G401 (cell line): ENCODE measurements around the gene CDC42SE2. TPM values are rescaled to one million over a fixed set of nuclear protein-coding genes. Genes with fewer than 3 reads are reported as not detected.
A peak's percentile ranks its signal among the peaks of the same experiment; 100 is the strongest.
"Not testable (repeated sequence)": the region's sequence is repeated elsewhere in the genome, so short reads cannot be mapped to it uniquely, and the experiment has no call there.

Experiments
- DNase-seq: peaks from one replicate; pipeline ENCODE4 v3.0.0-alpha.2; 2015; ENCODE audit warnings: low spot score
- in situ Hi-C: cut with HindIII; loops from 2 replicates; pipeline ENCODE4 v1.10.0; 2016; ENCODE audit warnings: low sequenced_read_pairs, mixed read lengths
- total RNA-seq: library from RNA; depleted of rRNA; stranded (reverse); fragments of >200 nt; shearing (Covaris generic); gene quantifications from 2 replicates; pipeline ENCODE4 v1.2.3, GENCODE V29; 2014

CDC42SE2 gene
- total RNA-seq, 1 experiment from 2014 or later: 53.1 TPM

DNA sequence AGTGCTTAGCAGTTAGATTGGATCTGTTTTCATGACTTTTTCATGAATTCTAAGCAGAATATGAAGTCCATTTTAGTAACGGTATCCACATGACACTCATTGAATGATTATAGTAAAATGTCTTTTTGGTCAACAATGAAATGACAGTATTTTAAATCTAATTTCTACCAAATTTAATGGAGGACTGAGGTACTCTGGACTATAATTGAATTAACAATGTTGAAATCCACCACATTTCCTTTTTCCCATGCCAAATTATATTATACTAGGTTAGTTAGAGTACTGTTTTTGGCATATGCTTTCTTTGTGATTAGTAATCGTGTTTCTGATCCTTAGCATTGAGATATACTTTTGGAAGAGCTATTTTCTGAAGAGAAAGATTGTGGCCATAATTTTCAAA, 40.6 kb downstream of the CDC42SE2 start:
- DNase-seq: no peak
- in situ Hi-C loops: no loop called here

DNA sequence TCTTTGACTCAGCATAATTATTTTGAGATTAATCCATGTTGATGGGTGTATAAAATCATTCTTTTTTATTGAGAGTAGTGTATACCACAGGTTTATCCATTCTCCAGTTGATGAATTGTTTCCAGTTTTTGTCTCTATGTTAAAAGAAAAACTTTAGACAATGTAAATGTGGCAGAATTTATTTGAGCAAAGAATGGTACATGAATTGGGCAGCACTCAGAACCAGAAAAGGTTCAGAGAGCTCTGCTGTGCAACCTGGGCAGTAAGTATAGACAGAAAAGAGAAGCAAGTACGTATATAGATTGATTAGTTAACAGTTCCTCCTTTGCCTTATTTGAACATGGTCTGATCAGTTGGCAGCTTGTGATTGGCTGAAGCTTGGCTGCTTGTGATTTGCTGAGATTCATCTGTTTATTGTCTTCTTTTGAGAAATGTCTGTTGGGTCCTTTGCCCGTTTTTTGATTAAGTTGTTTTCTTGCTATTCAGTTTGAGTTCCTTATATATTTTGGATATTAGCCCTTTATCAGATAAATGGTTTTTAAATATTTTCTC, 41.4 kb downstream of the CDC42SE2 start:
- in situ Hi-C loops: no loop called here
- DNase-seq: no peak

DNA sequence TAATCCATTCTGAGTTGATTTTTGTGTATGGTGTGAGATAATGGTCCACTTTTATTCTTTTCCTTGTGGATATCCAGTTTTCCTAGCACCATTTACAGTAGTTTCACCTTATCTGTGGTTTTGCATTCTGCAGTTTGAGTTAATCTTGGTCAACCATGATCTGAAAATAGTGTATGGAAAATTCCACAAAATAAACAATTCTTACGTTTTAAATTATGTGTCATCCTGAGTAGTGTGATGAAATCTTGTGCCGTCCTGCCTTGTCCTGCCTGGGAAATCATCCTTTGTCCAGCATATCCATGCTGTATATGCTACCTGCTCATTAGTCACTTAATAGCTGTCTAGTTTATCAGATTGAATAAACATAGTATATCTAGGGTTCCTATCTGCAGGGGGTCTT, 42.1 kb downstream of the CDC42SE2 start:
- no peak for DNase-seq
- in situ Hi-C loops: no loop called here

DNA sequence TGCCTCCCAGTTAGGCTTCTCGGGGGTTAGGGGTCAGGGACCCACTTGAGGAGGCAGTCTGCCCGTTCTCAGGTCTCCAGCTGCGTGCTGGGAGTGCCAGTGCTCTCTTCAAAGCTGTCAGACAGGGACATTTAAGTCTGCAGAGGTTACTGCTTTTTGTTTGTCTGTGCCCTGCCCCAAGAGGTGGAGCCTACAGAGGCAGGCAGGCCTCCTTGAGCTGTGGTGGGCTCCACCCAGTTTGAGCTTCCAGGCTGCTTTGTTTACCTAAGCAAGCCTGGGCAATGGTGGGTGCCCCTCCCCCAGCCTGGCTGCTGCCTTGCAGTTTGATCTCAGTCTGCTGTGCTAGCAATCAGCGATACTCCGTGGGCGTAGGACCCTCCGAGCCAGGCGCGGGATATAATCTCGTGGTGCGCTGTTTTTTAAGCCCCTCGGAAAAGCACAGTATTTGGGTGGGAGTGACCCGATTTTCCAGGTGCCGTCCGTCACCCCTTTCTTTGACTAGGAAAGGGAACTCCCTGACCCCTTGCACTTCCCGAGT, 48.5 kb downstream of the CDC42SE2 start:
- DNase-seq, in situ Hi-C loops: not testable (repeated sequence)

DNA sequence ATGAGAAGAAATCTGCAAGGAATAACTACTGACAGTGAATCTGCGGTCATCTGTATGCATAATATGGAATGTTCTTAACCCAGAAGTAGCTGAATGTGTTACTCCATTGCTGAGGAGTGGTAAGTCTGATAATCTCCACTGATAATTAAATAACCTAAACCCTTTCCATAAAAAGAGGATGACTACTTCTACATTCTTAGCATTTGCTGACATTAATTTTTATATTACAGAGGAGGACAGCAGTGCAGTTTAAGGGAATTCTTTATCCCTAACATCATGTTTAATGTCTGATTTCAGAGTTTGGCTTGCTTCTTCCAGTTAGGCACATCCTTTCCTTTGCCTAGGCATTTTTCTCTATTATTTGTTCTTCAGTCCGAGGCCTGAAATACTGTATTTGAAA, 52.2 kb downstream of the CDC42SE2 start:
- DNase-seq: no peak
- in situ Hi-C loops: no loop called here

DNA sequence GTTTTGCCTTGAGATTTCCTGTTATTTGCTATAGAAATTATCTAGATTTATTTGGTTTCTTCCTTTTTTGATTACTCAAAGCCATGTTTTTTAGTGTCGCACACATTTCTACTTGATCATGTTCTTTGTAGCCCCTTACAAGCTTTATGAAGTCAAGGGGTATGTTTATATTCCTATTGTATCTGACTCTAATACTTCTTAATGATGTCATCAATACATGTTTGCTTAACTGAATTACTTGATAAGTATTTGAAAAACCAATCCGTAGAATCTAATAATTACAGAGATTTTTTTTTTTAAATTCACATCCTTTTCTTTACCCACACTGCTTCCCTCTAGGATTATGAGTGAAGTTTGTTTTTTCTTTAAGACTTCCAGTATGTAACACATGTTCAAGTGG, 53.0 kb downstream of the CDC42SE2 start:
- in situ Hi-C loops: no loop called here
- DNase-seq: no peak

DNA sequence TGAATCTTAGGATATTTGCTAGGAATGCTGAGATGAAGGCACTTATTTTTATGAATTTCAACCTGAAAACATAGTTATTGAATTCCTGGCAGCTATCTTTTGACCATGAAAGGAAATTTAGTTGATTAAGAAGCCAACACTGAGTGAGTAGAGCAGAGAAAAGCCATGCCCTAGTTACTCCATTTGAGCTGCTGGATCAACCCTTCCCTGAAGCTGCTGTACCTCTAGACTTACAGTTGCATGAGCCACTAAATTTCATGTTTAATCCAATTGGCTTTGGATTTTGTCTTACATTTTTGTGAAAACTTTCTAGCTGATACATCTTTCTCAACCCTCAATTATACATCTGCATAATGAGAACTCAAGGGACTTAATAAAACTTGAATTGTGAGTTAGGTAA, 54.6 kb downstream of the CDC42SE2 start:
- in situ Hi-C loops: no loop called here
- DNase-seq: no peak

DNA sequence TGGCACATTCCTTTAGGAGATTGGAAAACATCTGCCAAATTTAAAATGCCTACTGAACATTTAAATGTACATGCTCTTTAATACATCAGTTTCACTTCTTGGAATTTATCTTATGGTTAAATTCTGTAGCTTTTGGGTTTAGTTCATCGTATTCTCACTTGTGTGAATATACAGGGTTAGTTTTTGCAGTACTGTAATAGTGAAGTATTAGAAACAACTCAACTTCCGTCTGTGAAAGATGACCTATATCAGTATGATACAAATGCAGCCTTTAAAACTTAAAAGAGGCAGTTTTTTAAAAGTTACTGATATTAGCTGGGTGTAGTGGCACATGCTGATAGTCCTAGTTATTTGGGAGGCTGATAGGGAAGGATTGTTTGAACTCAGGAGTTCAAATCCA, 57.2 kb downstream of the CDC42SE2 start:
- in situ Hi-C loops: no loop called here
- DNase-seq: no peak

DNA sequence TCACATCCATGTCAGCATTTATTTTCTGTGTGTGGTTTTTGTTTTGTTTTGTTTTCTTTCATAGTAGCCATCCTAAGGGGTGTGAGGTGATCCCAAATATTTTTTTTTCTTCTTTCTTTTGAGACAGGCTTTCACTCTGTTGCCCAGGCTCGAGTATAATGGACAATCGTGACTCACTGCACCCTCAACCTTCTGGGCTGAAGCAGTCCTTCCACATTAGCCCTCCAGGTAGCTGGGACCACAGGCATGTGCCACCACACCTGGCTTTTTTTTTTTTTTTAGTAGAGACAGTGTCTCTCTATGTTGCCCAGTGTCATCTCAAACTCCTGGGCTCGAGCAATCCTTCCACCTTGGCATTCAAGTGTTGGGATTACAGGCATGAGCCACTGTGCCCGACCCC, 59.1 kb downstream of the CDC42SE2 start:
- DNase-seq: no peak
- in situ Hi-C loops: no loop called here

DNA sequence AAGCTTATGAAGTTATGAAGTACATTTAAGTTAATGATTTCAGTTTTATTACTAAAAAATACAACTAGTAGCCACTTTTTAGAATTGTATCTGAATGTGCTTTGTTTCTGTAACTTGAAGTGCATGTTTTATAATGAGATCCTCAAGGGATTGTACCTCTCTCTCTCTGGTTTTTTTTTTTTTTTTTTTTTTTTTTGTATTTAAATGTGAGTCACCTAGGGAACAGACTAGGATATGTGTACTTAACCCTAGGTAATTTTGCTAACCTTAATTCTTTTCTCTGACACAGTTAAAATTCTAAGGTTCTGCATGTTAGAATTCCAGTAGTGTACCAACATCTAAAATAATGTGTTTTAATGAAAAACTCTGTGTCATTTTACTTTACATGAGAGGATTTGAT, 59.5 kb downstream of the CDC42SE2 start:
- in situ Hi-C loops: no loop called here
- no peak for DNase-seq

DNA sequence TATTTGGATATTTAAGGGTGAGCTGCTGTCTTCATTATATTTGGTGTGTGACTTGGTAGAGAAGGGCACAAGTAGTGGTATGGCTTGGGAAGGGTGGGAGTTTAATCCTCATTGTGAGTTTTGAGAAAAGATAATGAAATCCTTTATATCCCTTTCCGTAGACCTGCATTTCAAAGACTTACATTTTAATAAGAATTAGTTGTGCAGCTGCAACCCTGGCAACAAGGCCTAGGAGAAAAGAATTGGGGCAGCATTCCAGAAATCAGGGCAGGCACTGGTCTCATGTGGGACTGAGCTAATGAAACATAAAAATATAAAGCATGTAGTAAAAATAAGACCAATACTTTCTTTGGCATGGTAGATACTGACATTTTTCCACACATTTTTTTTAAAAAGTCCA, 60.5 kb downstream of the CDC42SE2 start:
- in situ Hi-C loops: no loop called here

DNA sequence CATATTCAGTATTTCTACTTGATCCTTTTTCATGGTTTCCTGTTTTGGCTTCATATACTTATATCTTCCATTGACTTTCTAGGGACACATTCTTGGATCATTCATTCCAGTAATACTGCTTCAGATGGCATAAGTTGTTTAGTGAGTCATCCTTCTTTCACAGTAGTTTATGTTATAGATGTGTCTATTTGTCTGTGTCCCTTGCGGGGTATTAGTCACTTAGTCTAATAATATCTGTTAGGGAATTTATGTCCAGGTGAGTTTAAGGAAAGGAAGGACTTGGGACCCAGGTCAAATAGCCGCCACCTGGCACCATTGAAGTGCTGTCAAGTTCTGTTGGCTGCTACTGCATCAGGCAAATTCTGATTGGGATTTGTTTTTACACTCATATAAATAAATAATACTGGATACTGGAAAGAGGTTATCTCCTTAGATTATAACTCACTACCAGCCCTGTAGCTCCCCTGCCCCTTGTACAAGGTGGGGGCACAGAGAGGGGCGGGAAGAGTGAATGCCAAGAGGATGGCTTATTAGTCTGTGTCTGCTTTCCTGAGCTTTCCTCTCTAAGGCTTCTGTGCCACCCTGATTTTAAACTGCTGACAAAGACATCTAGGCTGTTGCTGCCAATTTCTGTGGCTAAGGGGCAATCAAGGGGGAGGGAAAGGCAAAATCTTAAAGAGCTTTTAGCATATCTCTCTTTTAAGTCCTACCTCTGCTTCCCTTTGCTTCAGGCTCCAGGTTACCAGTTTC, 64.9 kb downstream of the CDC42SE2 start:
- in situ Hi-C loops: no loop called here
- DNase-seq: no peak

More for the DNA sequence above, 60.5 kb downstream of the CDC42SE2 start:
- peak; percentile 47 for DNase-seq

DNA sequence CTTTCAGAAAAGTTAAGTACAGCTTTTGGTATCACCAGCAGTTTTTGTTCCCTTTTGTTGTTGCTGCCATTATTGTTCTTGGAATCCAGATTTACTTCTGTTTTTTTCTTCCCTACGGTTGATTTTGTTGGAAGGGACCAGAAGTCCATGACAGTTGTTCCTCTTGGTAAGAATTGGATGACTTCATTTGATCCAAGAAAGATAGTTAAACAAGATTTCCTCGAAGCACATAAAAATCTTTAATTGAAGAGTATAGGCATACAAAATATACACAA, 65.4 kb downstream of the CDC42SE2 start:
- in situ Hi-C loops: no loop called here
- DNase-seq: no peak

DNA sequence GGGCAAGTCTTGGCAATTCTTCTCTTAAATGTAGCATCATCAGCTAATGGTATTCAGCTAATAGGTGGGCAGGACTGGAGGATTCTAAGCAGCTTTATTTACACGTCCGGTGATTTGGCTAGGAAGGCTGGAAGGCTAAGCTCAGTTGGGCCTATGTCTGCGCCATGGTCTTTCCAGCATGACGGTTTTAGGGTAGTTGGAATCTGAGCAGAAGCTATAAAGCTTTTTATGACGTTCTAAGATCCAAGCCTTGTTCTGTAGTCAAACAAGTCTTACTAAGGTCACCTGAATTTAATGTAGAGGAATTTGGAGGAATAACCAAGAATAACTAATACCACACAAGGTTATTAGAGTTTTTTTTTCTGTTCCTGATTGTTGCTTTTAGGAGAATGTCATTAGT, 66.2 kb downstream of the CDC42SE2 start:
- in situ Hi-C loops: no loop called here

DNA sequence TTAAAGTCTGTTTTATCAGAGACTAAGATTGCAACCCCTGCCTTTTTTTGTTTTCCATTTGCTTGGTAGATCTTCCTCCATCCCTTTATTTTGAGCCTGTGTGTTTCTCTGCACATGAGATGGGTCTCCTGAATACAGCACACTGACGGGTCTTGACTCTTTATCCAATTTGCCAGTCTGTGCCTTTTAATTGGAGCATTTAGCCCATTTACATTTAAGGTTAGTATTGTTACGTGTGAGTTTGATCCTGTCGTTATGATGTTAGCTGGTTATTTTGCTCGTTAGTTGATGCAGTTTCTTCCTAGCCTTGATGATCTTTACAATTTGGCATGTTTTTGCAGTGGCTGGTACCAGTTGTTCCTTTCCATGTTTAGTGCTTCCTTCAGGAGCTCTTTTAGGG, 71.9 kb downstream of the CDC42SE2 start:
- in situ Hi-C loops: not testable (repeated sequence)

More for the DNA sequence above, 66.2 kb downstream of the CDC42SE2 start:
- no peak for DNase-seq

DNA sequence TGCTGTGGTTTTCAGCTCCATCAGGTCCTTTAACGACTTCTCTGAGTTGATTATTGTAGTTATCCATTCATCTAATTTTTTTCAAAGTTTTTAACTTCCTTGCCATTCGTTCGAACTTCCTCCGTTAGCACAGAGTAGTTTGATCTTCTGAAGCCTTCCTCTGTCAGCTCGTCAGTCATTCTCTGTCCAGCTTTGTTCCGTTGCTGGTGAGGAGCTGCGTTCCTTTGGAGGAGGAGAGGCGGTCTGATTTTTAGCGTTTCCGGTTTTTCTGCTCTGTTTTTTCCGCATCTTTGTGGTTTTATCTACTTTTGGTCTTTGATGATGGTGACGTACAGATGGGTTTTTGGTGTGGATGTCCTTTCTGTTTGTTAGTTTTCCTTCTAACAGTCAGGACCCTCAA, 72.9 kb downstream of the CDC42SE2 start:
- DNase-seq, in situ Hi-C loops: not testable (repeated sequence)

More for the DNA sequence above, 71.9 kb downstream of the CDC42SE2 start:
- not testable (repeated sequence) for DNase-seq

DNA sequence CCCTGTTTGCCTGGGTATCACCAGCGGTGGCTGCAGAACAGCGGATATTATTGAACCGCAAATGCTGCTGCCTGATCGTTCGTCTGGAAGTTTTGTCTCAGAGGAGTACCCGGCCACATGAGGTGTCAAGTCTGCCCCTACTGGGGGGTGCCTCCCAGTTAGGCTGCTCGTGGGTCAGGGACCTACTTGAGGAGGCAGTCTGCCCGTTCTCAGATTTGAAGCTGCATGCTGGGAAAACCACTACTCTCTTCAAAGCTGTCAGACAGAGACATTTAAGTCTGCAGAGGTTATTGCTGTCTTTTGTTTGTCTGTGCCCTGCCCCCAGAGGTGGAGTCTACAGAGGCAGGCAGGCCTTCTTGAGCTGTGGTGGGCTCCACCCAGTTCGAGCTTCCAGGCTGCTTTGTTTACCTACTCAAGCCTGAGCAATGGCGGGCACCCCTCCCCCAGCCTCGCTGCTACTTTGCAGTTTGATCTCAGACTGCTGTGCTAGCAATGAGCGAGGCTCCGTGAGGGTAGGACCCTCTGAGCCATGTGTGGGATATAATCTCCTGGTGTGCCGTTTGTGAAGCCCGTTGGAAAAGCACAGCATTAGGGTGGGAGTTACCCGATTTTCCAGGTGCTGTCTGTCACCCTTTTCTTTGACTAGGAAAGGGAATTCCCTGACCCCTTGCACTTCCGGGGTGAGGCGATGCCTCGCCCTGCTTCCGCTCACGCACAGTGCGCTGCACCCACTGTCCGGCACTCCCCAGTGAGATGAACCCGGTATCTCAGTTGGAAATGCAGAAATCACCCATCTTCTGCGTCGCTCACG, 73.6 kb downstream of the CDC42SE2 start:
- DNase-seq, in situ Hi-C loops: not testable (repeated sequence)

DNA sequence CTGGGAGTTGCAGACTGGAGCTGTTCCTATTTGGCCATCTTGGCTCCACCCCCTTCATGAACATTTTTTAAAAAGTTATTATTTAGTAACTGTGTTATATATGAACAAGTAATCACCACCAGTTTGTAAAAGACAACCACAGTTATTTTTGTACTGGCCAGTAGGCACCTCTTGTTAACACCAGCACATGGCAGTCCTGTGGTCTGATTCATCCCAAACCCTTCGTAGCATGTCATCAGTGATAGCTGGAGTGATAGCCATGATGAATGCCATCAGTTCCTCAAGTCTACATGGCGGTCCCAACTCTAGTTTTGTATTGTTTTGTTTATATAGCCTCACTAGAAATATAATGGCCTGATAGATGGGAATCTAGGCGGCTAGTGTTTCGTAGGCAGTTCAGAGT, 74.2 kb downstream of the CDC42SE2 start:
- in situ Hi-C loops: no loop called here
- no peak for DNase-seq

DNA sequence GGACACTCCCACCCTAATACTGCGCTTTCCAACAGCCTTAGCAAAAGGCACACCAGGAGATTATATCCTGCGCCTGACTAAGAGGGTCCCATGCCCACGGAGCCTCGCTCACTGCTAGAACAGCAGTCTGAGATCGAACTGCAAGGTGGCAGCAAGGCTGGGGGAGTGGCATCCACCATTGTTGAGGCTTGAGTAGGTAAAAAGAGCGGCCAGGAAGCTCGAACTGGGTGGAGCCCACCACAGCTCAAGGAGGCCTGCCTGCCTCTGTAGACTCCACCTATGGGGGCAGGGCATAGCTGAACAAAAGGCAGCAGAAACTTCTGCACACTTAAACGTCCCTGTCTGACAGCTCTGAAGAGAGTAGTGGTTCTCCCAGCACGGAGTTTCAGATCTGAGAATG, 80.4 kb downstream of the CDC42SE2 start:
- in situ Hi-C loops, DNase-seq: not testable (repeated sequence)

DNA sequence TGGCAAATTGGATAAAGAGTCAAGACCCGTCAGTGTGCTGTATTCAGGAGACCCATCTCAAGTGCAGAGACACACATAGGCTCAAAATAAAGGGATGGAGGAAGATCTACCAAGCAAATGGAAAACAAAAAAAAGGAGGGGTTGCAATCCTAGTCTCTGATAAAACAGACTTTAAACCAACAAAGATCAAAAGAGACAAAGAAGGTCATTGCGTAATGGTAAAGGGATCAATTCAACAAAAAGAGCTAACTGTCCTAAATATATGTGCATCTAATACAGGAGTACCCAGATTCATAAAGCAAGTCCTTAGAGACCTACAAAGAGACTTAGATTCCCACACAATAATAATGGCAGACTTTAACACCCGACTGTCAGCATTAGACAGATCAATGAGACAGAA, 82.4 kb downstream of the CDC42SE2 start:
- DNase-seq, in situ Hi-C loops: not testable (repeated sequence)
